GM18861 (cell line): ENCODE results near the gene ZNF385B.

ENCODE experiments used
- ATAC-seq: cut with Tn5 transposase; IDR thresholded peaks from one replicate; pipeline ENCODE4 v1.9.1; 2021; ENCODE audit not compliant: unreplicated experiment

The ZNF385B gene

DNA sequence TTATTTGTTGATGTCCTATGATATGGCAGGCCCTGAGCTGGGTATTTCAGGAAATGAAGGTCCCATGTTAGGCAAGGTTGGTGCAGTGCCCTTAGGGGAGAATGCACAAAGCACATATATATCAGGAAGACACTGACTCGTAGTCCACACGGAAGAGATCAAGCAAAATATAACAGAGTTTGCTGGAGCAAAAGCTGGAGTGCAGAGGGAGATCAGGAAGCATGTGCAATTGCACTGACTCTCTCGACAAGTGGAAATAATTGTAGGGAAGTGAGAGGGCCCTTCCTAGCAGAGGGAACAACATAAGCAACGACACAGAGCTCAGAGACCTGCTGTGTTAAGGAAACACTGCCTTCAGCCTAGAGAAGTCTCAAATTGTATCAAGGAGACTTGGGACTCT, 4.2 kb downstream of the ZNF385B start:
- no peak for ATAC-seq

GRCh38 chr2:179856205-179856604, 5.2 kb downstream of the ZNF385B start:
- ATAC-seq, result no peak

- no peak for ATAC-seq
Measured at GRCh38 chr2:179855673-179856072, 5.7 kb downstream of the ZNF385B start.

- no peak for ATAC-seq
Measured at GRCh38 chr2:179854891-179855290, 6.5 kb downstream of the ZNF385B start.

- ATAC-seq, result no peak
Measured at GRCh38 chr2:179853108-179853507, 8.3 kb downstream of the ZNF385B start.

GRCh38 chr2:179850188-179850587, 11.2 kb downstream of the ZNF385B start:
- no peak for ATAC-seq

GRCh38 chr2:179849719-179850118, 11.7 kb downstream of the ZNF385B start:
- ATAC-seq, result no peak

DNA sequence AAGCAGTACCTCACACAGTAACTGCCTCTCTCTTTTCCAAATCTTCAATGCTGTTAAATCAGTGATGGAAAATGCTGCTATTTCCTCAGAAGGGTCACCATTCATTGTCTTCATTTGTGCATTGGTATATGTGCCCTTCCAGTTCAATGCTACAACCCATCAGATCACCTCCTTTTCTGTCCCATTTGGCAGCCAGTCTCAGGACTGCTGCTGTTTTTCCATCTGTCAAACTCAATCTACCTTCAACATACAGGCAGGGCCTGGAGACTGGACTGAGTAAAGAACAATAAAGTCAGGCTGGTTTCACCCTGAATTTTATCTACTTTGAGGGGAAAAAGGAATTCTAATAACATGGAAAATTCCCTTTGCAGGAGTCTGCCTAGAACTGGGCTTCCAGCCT, 17.9 kb downstream of the ZNF385B start:
- no peak for ATAC-seq

GRCh38 chr2:179842498-179843153, 18.8 kb downstream of the ZNF385B start:
- no peak for ATAC-seq

DNA sequence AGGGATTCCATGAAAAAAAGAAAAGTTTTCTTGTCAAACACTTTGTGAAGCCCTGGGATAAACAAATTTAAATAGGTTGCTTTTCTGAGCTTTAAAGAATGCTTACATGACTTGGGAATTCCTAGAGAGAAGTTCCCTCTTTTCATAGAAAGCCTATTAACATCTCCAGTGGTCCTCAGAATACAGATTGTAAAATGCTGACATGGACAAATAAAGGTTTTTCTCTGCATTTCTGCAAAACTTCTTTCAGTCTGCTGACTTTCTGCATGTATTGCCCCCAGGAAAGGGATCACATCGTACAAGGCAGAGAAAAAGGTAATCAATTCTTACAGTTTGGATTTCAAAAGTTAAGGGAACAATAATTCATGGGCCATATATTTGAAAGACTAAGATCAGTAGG, 20.6 kb downstream of the ZNF385B start:
- no peak for ATAC-seq

- ATAC-seq, result no peak
Measured at GRCh38 chr2:179837408-179837807, 24.0 kb downstream of the ZNF385B start.

GRCh38 chr2:179830043-179830787, 31.2 kb downstream of the ZNF385B start:
- no peak for ATAC-seq

- no peak for ATAC-seq
Measured at GRCh38 chr2:179826297-179826696, 35.1 kb downstream of the ZNF385B start.

GRCh38 chr2:179825494-179825893, 35.9 kb downstream of the ZNF385B start:
- peak; percentile 61 for ATAC-seq

DNA sequence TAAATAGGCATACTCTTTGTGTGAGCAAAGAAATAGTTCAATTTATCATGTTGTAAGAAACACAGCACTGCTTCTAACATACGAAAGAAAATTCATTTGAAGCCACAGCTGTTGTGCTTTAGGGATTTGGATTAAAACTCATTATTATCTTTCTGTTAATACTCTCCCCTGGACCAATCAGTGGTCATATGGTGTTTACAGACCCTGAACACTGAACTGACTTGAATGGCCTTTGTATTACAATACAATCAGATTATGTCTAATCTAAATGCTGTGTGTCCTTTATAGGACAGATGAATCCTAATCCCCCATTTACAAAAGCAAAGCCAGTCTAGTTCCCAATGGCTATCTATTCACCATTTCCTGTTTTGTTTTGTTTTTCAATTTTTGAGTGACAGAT, 36.5 kb downstream of the ZNF385B start:
- no peak for ATAC-seq

- no peak for ATAC-seq
Measured at GRCh38 chr2:179822540-179822939, 38.9 kb downstream of the ZNF385B start.

GRCh38 chr2:179818546-179818945, 42.9 kb downstream of the ZNF385B start:
- no peak for ATAC-seq

DNA sequence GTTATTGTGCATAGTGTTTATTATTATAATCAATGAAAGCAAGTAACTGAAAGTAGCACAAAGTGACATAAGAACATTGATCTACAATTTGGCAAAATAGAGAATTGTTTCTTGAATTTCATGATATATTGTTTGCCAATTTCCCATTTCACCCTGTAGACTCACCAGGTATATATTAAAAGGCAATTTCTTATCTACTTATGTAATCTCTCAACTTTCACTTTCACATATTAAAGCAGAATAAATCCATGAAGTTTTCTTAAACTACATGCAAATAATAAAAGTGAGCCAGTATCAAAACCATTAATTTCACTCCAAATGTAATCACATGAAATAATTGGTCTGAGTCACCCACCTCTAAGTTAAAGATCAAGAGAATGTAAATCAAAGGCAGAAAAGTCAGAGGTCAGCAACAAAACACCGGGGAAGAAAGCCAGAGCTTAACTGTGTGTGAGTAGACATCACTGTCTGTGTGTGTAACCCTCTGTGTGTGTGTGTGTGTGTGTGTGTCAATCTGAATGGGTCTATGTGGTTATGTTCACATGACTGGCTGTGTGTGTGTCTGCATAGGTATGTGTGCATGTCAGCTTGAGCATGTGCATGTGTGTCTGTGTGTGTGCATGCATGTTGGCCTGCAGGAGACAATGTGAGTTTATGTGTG, 44.1 kb downstream of the ZNF385B start:
- ATAC-seq, result no peak

DNA sequence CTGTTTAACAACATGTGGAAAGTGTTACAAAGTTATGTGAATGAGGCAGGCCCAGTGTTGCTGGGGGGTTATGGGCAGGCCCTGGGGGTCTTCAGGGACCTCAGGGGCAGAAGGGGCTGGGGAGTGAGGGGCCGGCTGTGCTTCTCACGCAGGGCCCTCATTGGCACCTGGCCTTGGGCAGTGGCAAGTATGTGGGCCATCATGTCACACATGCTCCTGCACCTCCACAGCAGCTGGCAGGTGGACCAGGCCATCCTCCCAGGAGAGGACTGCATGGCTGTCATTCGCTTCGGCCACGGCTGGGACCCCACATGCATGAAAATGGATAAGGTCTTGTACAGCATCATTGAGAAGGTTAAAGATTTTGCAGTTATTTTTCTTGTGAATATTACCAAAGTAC, 47.4 kb downstream of the ZNF385B start:
- no peak for ATAC-seq

- no peak for ATAC-seq
Measured at GRCh38 chr2:179812501-179812900, 48.9 kb downstream of the ZNF385B start.

- no peak for ATAC-seq
Measured at GRCh38 chr2:179811042-179811441, 50.4 kb downstream of the ZNF385B start.

GRCh38 chr2:179809606-179810005, 51.8 kb downstream of the ZNF385B start:
- no peak for ATAC-seq
